IPS-NIHi7 (cell line): ENCODE measurements around the gene TNFRSF8.

Source experiments
- DNase-seq: peaks from one replicate; pipeline ENCODE4 v3.0.0; 2012; ENCODE audit warnings: mixed read lengths; ENCODE audit errors: extremely low spot score

Gene TNFRSF8

GRCh38 chr1:12059722-12060464, 3.2 kb upstream of the TNFRSF8 start:
- no peak for DNase-seq

GRCh38 chr1:12060500-12060899, 2.6 kb upstream of the TNFRSF8 start:
- DNase-seq, result no peak

- no peak for DNase-seq
These were observed 1.2 kb downstream of the TNFRSF8 start for GRCh38 chr1:12064073-12064969.

GRCh38 chr1:12065872-12066271, 2.8 kb downstream of the TNFRSF8 start:
- DNase-seq, result no peak

- DNase-seq, result peak; percentile 90
These were observed 5.1 kb downstream of the TNFRSF8 start for GRCh38 chr1:12067900-12068821.

GRCh38 chr1:12069623-12070244, 6.6 kb downstream of the TNFRSF8 start:
- no peak for DNase-seq

- no peak for DNase-seq
These were observed 8.8 kb downstream of the TNFRSF8 start for GRCh38 chr1:12071892-12072291.

- DNase-seq, result no peak
These were observed 9.6 kb downstream of the TNFRSF8 start for GRCh38 chr1:12072741-12073140.

GRCh38 chr1:12073796-12074195, 10.7 kb downstream of the TNFRSF8 start:
- DNase-seq, result no peak

- no peak for DNase-seq
These were observed 12.4 kb downstream of the TNFRSF8 start for GRCh38 chr1:12075195-12076114.

GRCh38 chr1:12076425-12077005, 13.4 kb downstream of the TNFRSF8 start:
- no peak for DNase-seq

GRCh38 chr1:12078575-12078937, 15.5 kb downstream of the TNFRSF8 start:
- DNase-seq, result no peak

GRCh38 chr1:12078938-12079861, 16.1 kb downstream of the TNFRSF8 start:
- peak; percentile 93 for DNase-seq

GRCh38 chr1:12080156-12080555, 17.1 kb downstream of the TNFRSF8 start:
- DNase-seq, result no peak

- DNase-seq, result no peak
These were observed 17.9 kb downstream of the TNFRSF8 start for GRCh38 chr1:12080773-12081556.

GRCh38 chr1:12081648-12082396, 18.7 kb downstream of the TNFRSF8 start:
- DNase-seq, result no peak

GRCh38 chr1:12082988-12083387, 19.9 kb downstream of the TNFRSF8 start:
- DNase-seq, result no peak
